NCI-H128 (cell line): ENCODE data around the gene DNAJB14.
"Not testable (repeated sequence)": the region's sequence is repeated elsewhere in the genome, so short reads cannot be mapped to it uniquely, and the experiment has no call there.

Experiments used
- DNase-seq: peaks from one replicate; lab custom pipeline; 2025; ENCODE audit not compliant: unreplicated experiment; lab: John Stamatoyannopoulos, UW

DNAJB14 gene

DNA sequence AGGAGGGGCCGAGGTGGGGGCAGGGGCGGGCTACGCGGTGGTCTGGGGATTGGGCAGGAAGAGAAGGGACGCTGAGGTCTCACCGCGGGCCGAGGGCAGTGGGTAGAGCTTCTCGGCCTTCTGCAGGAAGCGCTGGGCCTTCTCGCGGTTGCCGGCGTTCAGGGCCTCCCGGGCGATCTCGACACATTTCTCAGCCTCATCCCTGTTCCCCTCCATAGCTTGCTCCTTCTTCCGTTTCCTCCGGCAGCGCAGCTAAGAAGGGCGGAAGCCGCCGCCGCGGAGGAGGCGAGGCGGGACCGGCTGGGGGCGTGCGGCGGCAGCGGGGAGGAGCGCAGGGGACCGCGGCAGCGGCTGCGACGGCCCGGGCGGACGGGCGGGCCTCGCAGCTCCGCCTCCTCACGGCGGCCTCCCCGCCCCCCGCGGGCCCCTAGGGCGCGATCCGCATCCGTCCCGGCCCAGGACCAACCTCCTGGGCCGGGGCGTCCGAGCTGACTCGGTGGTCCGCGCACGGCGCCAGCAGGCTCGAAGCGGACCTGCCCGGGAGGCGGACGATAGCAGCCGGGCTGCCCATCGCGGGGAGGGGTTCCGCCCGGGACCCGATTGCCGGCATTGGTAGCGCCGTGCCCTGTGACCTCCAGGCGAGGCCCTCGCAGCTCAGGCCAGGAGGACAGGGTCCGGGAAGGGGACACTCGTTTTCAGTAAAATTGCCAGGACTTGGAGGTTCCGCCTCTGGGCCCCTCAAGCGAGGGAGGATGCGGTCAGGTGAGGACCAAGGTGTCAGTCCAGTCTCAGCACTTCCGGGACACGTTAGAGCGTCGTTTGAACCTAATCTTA, at the start of gene DNAJB14:
TSS of gene DNAJB14 (minus strand) at position 263 of the 834 bp plus-strand sequence. CDS start at position 216, 47 bp downstream.
- DNase-seq: peak; percentile 2

DNA sequence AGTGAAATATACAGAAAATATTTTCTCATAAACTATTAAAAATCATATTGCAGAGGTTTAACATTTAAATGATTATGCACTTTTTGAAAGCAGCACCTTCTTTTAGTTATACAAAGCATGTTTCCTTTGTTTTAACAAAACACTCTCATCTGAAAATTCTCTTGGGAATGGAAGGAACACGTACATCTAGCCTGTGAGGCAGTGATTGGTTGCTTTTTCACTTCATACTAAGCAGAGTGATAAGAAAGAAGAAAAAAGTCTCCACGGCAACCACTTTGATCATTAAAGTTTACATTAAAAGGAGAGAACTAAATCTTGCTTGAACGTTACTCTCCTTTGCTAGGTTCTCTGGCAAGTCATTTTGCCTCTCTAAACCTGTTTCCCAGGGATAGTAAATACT, 45.3 kb upstream of the DNAJB14 start:
- DNase-seq: no peak

DNA sequence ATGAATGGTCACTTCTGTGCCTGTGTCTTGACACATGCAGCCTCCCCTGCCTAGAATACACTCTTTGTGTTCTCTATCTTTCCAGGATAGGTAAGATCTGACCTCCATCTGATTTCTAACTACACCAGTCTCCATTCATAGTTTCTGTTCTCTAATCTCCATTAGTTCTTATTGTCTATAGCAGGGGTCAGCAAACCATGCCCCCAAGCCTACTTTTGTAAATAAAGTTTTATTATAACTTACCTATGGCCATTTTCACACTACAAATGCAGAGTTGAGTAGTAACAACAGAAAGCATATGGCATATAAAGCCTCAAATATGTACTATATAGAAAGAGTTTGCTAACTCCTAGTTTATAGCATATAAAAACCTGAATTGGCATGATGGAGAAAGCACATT, 41.3 kb upstream of the DNAJB14 start:
- no peak for DNase-seq

DNA sequence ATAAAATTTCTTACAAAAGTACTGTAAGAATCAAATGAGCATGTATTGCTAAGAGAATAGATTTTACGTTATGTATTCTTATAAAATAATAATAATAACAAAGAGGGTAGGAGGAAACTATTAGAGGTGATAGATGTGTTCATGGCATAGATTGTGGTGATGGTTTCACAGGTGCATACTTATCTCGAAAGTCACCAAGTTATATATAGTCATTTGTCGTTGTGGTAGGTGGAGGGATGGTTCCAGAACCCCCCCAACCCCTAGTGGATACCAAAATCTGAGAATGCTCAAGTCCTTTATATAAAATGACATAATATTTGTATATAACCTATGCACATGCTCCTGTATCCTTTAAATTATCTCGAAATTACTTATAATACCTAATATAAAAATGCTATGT, 40.4 kb upstream of the DNAJB14 start:
- no peak for DNase-seq

DNA sequence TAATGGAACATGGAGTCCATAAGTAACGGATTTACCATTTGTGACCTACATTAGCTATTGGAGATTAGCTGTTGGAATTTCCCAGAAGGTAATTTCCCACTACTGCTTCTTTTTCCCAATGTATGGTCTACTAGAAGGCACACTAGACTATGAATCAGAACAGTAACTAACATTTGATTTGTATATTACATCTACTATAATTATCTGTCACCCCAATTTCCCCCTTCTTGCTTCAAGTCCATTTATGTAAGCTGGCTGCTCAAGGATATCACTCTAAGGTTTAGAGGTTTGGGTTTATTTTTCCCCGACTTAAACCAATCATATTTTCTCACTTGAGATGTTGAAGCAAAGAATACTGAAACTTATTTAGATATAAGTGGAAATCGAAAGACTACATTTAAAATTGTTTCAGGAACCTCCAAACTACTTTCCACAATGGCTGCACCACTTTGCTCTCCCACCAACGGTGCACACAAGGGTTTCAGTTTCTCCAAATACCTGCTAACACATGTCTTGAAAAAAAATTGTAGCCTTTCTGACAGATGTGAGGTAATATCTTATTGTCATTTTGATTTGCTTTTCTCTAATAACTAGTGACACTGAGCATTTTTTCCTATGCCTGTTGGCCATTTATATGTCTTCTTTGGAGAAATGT, 37.0 kb upstream of the DNAJB14 start:
- no peak for DNase-seq

DNA sequence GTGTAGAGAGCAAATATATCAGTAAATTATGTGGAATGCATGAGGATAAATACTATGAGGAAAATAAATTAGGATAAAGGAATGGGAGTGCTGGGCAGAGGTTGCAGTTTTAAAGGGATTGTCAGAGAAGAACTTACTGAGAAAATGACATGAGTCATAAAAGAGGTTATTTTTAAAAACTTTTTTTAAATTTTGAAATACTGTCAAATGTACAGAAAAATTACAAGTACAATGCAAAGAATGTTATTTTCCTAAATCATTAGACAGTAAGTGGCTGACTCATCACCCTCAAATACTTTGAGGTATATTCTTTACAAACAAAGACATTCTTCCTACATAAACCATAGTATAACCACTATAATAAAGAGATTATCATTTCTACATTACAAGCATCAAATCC, 33.5 kb upstream of the DNAJB14 start:
- DNase-seq: no peak

DNA sequence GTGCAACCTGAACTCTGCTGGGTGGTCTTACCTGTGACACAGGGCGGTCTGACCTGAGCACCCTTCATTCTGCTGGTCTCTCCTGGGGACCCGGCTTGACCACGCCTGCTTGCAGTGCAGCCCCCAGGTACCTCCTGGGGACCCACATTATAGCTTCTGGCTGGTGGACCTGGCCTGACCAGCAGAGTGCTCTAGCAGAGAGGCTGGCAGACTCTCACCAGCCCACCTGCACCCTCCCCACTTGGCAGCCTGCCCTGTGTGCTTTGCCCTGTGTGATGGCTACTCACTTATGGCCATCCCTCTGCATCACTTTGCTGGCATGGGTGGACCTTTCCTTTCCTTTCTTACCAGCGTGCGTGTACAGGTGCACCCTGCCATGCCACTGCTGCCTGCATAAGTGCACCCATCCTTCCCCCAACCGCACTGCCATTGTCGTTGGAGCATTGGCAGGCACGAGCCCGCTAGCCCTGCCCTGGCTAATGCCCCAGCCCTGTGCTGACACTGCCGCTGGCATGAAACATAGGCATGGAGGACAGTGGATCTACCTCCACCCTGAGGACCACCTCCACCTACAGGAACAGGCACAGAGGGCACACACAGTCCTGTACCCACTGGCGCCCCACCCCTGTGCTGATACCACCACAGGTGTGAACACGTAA, 25.2 kb upstream of the DNAJB14 start:
- DNase-seq: no peak

DNA sequence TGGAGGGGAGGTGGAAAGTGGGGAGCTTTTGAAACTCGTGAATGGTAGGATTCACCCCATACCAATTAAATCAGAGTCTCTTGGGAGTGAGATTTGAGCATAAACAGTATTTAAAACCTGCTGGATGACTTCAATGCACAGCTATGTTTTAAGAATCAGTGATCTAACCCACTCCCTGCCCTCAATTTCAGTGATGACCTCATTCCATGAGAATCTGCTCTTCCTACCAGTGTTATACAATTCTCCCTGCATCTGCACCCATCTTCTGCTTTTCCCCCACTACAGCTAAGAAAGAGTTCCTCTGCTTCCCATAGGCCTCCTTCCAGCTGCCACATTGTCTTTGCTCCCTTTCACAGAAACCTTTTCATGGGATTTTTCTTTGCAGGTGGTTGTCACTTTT, 21.9 kb upstream of the DNAJB14 start:
- DNase-seq: no peak

DNA sequence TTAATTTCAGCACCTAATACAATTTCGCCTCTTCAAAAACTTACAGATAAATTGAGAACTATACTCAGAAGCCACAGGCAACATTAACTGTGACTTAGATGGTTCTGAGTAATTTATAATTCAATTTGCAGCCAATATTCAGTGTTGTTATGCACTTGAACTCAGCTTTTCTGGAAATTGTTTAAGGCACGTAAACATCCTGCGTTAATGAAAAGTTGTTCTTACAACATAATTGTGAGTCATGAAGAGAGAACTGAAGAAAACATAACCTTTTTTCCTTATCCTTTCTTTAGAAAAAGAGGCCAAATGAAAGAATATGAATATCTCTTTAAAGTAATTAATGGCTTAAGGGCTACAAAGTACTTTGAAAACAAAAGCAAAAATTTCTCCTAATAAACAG, 20.3 kb upstream of the DNAJB14 start:
- no peak for DNase-seq

DNA sequence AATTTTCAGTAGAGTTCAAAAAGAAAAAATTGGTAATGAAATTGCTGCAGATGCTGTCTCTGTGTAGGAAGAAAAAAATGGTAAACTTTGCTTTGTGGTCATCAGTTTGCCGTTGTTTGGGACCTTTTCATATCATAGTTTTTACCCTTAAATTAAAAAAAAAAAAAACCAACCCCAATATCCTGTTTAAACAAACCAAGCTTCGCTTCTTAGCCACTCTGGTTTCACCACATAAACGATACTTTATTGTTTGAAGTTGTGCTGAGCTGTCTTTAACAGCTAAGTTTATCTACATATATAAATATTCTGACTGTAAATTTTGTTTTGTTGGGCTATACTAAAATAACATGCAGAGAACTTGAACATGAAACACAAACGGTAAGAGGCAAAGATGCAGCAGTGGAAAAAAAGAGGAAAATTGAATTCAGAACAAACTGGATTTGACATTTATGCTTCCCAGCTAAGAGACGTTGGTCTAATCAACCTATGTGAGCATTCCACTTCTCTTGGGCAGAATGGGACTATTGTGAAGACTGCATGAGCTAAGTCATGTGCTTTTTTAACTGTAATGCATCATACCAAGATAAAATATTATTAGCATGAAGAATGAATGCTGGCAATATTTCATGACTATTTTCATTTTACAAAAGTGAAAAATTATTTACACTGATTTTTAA, 19.4 kb upstream of the DNAJB14 start:
- no peak for DNase-seq

DNA sequence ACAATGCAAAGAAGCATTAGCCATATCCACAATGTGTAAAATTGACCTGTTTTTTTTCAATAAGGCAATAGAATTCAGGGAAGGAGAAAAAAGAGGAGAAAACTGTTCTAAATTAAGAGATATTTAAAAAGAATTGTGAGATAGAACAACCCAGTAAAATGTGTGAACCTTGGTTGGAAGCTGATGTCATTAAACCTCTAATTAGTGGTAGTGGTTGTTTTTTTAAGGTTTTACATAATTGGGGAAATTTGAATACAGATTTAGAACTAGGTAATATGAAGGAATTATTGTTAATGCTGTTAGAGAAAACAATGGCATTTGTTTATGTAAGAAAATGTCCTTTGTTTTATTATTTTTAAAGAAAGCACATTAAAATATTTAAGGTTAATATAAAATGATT, 18.8 kb upstream of the DNAJB14 start:
- DNase-seq: no peak

DNA sequence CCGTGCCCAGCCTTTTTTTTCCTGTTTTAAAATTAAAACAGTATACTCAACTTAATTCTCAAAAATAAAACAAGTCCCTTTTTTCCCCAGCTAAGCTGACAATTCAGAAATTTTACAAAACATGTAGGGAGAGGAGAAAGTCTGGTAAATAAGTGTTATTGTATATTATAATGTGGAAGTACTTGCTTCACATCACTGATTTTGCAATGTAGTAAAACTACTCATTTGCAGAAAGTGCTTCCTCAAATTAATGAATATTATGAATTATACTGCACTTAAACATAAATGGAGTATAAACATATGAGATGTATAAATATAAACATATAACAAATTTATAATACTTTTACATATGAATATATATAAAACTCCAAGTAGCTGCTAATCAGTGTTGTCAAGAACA, 15.3 kb upstream of the DNAJB14 start:
- DNase-seq: no peak

DNA sequence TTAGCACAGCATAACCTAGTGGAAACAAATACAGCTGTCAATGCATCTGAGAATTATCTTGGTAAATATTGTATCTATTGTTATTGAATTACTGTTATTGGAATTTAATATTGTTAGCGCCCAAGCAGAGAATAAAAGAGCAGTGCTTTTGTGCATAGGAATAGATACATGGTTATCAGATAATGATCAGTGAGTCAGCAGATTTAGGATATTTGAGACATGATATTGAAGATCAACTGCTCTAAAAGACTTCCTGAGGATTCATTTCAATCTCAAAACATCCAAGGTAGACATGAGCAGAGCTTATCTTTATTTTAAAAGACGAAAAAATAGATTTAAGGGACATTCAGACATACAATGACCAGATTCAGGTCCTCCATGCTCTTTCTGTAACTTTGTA, 14.2 kb upstream of the DNAJB14 start:
- no peak for DNase-seq

DNA sequence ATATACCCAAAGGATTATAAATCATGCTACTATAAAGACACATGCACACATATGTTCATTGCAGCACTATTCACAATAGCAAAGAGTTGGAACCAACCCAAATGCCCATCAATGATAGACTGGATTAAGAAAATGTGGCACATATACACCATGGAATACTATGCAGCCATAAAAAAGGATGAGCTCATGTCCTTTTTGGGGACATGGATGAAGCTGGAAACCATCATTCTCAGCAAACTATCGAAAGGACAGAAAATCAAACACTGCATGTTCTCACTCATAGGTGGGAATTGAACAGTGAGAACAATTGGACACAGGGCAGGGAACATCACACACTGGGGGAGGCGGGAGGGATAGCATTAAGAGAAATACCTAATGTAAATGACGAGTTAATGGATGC, 11.8 kb upstream of the DNAJB14 start:
- DNase-seq: not testable (repeated sequence)

DNA sequence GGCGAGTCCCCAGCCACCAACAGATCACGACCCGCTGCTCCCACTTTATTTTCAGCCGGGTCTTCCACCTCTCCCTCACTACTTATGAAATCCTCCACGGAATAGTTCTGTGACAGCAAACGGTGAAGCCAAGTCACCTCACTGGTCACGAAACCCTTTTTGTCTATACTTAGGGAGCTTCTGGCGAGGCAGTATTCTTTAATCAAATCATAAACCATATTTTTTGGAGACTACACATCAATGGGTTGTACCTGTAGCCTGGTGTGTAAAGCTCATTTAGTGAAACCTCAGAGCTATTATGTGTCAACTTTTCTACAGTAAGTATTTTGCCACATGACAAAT, 4.5 kb upstream of the DNAJB14 start:
- no peak for DNase-seq

DNA sequence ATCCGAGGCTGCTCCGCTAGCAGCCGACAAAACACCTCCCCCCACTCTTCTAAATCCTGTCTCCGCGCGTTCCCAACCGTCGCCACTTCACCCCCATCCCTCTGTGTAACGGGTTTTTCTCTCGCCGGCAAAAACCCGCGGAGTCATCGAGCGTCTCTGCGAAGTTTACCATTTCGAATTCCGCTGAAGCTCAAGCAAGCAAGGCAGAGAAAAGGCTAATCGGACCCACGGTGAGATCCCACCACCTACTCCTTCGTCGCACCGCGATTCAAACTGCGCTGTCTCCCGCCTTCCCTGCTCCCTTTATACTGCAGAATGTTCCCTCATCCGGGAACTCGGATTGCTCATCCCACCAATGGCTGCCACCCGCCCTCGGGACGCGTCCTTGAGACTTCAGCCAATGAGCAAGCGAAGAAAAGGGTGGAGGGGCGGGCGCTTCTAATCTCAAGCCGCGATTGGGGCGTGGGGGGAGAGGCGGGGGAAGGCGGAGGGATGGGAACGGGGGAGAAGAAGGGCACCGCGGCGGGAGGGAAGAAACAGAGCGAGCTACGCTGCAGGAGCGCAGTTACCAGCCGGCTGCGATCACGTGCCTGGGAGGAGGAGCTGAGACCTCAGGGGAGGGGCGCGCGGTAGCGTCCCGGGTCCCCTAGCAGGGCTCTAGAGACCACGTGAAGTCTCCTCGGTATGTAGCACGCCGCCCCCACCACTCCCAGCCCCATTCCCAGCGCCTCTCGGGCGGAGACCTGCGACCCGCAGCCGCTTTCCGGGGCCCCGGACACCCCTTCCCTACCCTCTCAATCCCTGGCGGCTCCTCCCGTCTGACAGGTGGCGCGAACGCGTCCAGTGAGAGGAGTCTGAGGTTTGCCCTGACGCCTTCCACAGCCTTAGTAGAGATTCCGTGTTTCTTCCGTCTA, 3.8 kb upstream of the DNAJB14 start, which contains the start of gene H2AZ1:
TSS of gene H2AZ1 (minus strand) at position 277 of the 914 bp plus-strand sequence. CDS start at position 172, 105 bp downstream.
- DNase-seq: peak; percentile 88

DNA sequence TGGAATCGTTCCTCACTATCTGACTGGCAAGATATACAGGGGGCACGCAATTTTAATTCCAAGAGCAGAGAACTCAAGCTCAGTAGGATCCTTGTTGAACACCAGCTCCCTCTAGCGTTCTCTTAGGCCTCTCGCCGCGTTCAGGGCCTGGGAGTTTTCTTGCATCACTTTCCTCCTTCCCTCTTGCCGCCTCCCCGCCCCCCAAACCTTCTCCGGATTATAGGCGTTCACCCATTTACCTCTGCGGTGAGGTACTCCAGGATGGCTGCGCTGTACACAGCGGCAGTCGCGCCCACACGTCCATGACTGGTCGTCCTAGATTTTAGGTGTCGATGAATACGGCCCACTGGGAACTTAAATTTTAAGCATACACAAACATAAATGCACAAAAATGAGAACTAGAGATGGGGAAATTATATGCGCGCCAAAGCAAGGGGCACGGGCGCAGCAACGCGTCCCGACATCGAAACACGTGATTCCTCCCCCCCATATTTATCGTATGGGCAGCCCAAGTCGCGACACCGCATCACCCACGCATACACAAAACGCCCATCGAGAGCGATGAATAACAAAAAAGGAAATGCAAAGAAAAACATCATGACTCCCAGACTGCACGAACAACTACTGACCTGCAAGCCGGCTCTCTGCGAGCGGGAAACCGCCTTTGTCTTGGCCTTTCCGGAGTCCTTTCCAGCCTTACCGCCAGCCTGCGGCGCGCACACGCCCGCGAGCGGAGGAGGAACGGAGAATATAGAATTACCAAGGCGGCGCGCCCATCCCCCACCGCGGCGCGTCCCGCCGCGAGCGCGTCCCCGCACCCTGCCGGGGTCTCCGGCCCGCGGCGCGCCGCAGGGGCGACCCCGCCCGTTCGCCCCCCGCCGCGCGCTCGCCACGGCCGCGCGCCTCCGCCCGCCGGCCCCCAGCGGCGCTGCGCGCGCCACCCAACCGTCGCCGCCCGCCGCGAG, 2.9 kb upstream of the DNAJB14 start:
- peak; percentile 88 for DNase-seq

DNA sequence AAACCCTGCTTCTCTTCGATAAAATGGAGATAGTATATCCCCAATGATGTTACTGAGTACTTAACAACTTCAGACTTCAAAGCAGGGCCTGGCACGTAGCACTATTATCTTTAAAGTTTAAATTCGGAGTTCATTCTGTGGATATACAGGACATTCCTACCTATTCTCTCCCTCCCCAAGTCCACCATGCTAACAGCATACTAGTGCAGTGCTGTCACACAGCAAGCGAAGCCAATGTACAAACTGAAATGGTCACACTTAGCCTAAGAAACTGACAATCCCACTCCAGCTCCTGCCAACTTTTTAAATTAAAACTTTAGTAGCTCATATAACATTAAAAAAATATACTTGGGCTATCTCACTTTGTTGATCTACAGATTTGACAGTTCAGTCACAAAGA, 1.2 kb upstream of the DNAJB14 start:
- DNase-seq: no peak

DNA sequence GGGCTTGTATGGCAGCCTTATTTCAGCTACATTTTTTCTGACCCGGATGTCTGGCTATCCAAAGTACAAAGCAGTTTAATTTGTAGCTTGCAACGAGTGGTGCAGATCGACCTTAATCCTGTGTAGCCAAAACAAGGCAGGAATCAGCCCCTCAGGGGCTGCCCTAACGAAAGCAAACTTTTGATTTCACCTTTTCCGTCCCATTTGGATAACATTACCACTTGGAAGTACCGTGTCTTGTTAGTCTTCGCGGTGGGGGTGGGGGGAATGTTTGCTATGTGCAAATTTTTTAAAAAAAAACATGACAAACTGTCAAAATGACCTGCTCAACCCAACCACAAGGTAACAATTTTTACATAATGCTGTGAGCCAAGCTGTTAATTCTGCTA, 766 bp upstream of the DNAJB14 start:
- DNase-seq: no peak
